ENCODE data around the gene NEK4.

NEK4 gene

GRCh38 chr3:52722491-52722890 is 48.2 kb downstream of the NEK4 start:
- Histone ChIP-seq H3K27me3 (ENCODE audit: insufficient read depth, low read depth) (no peaks in the 10 kb centered on the region), H3K4me2 (no peak overlapping the region), H3K79me2 (ENCODE audit: insufficient read depth, low read depth) (no peaks in the 10 kb centered on the region), H2AFZ (ENCODE audit: low read depth) (no peak overlapping the region), H3K4me3 (IDR thresholded peaks at IDR 0.05; ENCODE audit: insufficient read depth, low read depth, low read length) (no peak overlapping the region), H3K4me1 (ENCODE audit: low read depth, poor library complexity, severe bottlenecking) (no peaks in the 10 kb centered on the region), H3K36me3 (ENCODE audit: insufficient read depth) (no peaks in the 10 kb centered on the region), H3K9ac (no peak overlapping the region), H4K20me1 (ENCODE audit: insufficient read depth) (no peaks in the 10 kb centered on the region), H3K27ac (no peak overlapping the region)
- TF ChIP-seq CTCF (conservative IDR thresholded peaks at IDR 0.05; ENCODE audit: low read depth, low read length): no peak

- Histone ChIP-seq H3K27ac (no peak overlapping the region), H3K4me2 (no peak overlapping the region), H3K4me1 (ENCODE audit: low read depth, poor library complexity, severe bottlenecking) (no peaks in the 10 kb centered on the region), H3K4me3 (IDR thresholded peaks at IDR 0.05; ENCODE audit: insufficient read depth, low read depth, low read length) (no peak overlapping the region), H4K20me1 (ENCODE audit: insufficient read depth) (no peaks in the 10 kb centered on the region), H3K27me3 (ENCODE audit: insufficient read depth, low read depth) (no peaks in the 10 kb centered on the region), H3K36me3 (ENCODE audit: insufficient read depth) (no peaks in the 10 kb centered on the region), H3K79me2 (ENCODE audit: insufficient read depth, low read depth) (no peaks in the 10 kb centered on the region), H3K9ac (no peak overlapping the region), H2AFZ (ENCODE audit: low read depth) (no peak overlapping the region)
- TF ChIP-seq CTCF (conservative IDR thresholded peaks at IDR 0.05; ENCODE audit: low read depth, low read length): no peak
Measured at GRCh38 chr3:52721730-52722008, 49.1 kb downstream of the NEK4 start.

- TF ChIP-seq CTCF (conservative IDR thresholded peaks at IDR 0.05; ENCODE audit: low read depth, low read length): no peak
- Histone ChIP-seq H2AFZ (ENCODE audit: low read depth) (no peak overlapping the region), H3K4me3 (IDR thresholded peaks at IDR 0.05; ENCODE audit: insufficient read depth, low read depth, low read length) (no peak overlapping the region), H3K36me3 (ENCODE audit: insufficient read depth) (no peaks in the 10 kb centered on the region), H3K27me3 (ENCODE audit: insufficient read depth, low read depth) (no peaks in the 10 kb centered on the region), H3K4me1 (ENCODE audit: low read depth, poor library complexity, severe bottlenecking) (no peaks in the 10 kb centered on the region), H3K27ac (no peak overlapping the region), H3K9ac (no peak overlapping the region), H3K4me2 (no peak overlapping the region), H3K79me2 (ENCODE audit: insufficient read depth, low read depth) (no peaks in the 10 kb centered on the region), H4K20me1 (ENCODE audit: insufficient read depth) (no peaks in the 10 kb centered on the region)
Measured at GRCh38 chr3:52721002-52721729, 49.6 kb downstream of the NEK4 start.

GRCh38 chr3:52719618-52720017 is 51.1 kb downstream of the NEK4 start:
- H3K36me3 ChIP-seq (ENCODE audit: insufficient read depth): no peaks in the 10 kb centered on the region
- no peak overlapping the region for H2AFZ ChIP-seq (ENCODE audit: low read depth)
- H3K27me3 ChIP-seq (ENCODE audit: insufficient read depth, low read depth): no peaks in the 10 kb centered on the region
- no peaks in the 10 kb centered on the region for H3K4me1 ChIP-seq (ENCODE audit: low read depth, poor library complexity, severe bottlenecking)
- H3K79me2 ChIP-seq (ENCODE audit: insufficient read depth, low read depth): no peaks in the 10 kb centered on the region
- H4K20me1 ChIP-seq (ENCODE audit: insufficient read depth): no peaks in the 10 kb centered on the region
- no peak overlapping the region for H3K4me3 ChIP-seq (IDR thresholded peaks at IDR 0.05; ENCODE audit: insufficient read depth, low read depth, low read length)
- H3K9ac ChIP-seq: no peak overlapping the region
- H3K27ac ChIP-seq: no peak overlapping the region
- no peak overlapping the region for H3K4me2 ChIP-seq
- TF ChIP-seq CTCF (conservative IDR thresholded peaks at IDR 0.05; ENCODE audit: low read depth, low read length): no peak

Measured in KMS-11 (cell line).